ENCODE results near the gene ELMO2.

Gene ELMO2

DNA sequence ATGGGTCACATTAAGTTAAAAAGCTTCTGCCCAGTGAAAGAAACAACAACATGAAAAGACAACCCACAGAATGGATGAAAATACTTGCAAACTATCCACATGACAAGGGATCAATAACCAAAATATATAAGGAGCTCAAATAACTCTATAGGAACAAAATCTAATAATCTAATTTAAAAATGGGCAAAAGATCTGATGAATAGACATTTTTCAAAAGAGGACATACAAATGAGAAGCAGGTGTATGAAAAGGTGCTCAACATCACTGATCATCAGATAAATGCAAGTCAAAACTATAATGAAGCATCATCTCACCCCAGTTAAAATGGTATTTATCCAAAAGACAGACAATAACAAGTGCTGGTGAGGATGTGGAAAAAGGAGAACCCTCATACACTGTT is 21.0 kb upstream of the ELMO2 start:
- no peak for TF ChIP-seq EZH2phosphoT487 (IDR thresholded peaks at IDR 0.05; ENCODE audit: low read length)
- TF ChIP-seq EZH2 (optimal IDR thresholded peaks at IDR 0.05; ENCODE audit: low read depth, low read length), result no peak
- TF ChIP-seq, protein P1, sequence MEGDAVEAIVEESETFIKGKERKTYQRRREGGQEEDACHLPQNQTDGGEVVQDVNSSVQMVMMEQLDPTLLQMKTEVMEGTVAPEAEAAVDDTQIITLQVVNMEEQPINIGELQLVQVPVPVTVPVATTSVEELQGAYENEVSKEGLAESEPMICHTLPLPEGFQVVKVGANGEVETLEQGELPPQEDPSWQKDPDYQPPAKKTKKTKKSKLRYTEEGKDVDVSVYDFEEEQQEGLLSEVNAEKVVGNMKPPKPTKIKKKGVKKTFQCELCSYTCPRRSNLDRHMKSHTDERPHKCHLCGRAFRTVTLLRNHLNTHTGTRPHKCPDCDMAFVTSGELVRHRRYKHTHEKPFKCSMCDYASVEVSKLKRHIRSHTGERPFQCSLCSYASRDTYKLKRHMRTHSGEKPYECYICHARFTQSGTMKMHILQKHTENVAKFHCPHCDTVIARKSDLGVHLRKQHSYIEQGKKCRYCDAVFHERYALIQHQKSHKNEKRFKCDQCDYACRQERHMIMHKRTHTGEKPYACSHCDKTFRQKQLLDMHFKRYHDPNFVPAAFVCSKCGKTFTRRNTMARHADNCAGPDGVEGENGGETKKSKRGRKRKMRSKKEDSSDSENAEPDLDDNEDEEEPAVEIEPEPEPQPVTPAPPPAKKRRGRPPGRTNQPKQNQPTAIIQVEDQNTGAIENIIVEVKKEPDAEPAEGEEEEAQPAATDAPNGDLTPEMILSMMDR (IDR thresholded peaks at IDR 0.05; ENCODE audit: low read length), result no peak
- no peaks in the 10 kb centered on the region for H3K9me3 ChIP-seq (replicated peaks; ENCODE audit: insufficient read depth, low read length)
- no peaks in the 10 kb centered on the region for H3K36me3 ChIP-seq (replicated peaks; ENCODE audit: insufficient read depth, low read length)
- H4K20me1 ChIP-seq (ENCODE audit: insufficient read depth, low read length), result no peaks in the 10 kb centered on the region
- H3F3A ChIP-seq (ENCODE audit: insufficient read depth, low read length), result no peaks in the 10 kb centered on the region
- no peak for DNase-seq
- H3K79me2 ChIP-seq (ENCODE audit: low read length), result no peaks in the 10 kb centered on the region
- no peak overlapping the region for H3K27ac ChIP-seq (ENCODE audit: low read length)
- no peaks in the 10 kb centered on the region for H3K4me1 ChIP-seq (ENCODE audit: low read length)
- H3K4me3 ChIP-seq (ENCODE audit: low read length), result no peak overlapping the region
- no peaks in the 10 kb centered on the region for H3K9me2 ChIP-seq (replicated peaks; ENCODE audit: insufficient read depth, low read length)
- H2AFZ ChIP-seq (ENCODE audit: low read length), result no peak overlapping the region
- H3K9ac ChIP-seq (ENCODE audit: low read length), result no peak overlapping the region
- no peaks in the 10 kb centered on the region for H3K27me3 ChIP-seq (replicated peaks; ENCODE audit: insufficient read depth, low read length)
- H3K4me2 ChIP-seq (ENCODE audit: low read depth, low read length), result no peak overlapping the region

DNA sequence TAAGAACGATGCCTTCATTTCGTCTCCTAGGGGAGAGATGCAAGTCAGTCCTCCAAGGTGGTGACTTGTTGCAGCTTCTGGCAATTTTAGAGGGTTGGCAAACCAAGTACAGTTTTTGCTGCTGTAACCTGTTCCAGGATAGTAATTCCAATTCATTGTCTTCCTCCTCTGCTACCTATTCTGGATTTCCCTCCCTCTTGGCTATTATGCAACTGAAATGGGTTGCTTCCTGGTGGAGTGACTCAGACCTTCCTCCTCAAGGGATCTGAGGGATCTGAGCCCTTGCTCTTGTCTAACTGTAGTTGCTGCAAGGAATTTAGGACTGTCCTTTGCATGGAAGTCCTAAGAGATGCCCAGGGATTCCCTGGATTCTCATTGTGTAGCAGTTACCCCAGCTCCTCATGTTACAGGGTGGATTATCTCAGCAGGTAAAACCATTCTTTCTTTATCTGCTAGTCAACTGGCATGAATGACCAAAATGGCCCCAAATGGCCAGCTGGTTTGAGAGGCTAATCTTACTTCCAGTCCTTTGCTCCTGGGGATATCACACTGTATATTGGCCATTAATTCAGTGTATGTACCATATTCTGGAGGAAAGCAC is 17.6 kb upstream of the ELMO2 start:
- no peaks in the 10 kb centered on the region for H3K79me2 ChIP-seq (ENCODE audit: low read length)
- H2AFZ ChIP-seq (ENCODE audit: low read length), result no peak overlapping the region
- no peak overlapping the region for H3K4me2 ChIP-seq (ENCODE audit: low read depth, low read length)
- H3K9me2 ChIP-seq (replicated peaks; ENCODE audit: insufficient read depth, low read length), result no peaks in the 10 kb centered on the region
- no peaks in the 10 kb centered on the region for H4K20me1 ChIP-seq (ENCODE audit: insufficient read depth, low read length)
- H3K36me3 ChIP-seq (replicated peaks; ENCODE audit: insufficient read depth, low read length), result no peaks in the 10 kb centered on the region
- H3K4me3 ChIP-seq (ENCODE audit: low read length), result no peak overlapping the region
- H3K9me3 ChIP-seq (replicated peaks; ENCODE audit: insufficient read depth, low read length), result no peaks in the 10 kb centered on the region
- no peaks in the 10 kb centered on the region for H3F3A ChIP-seq (ENCODE audit: insufficient read depth, low read length)
- no peak for DNase-seq
- H3K27ac ChIP-seq (ENCODE audit: low read length), result no peak overlapping the region
- H3K4me1 ChIP-seq (ENCODE audit: low read length), result no peaks in the 10 kb centered on the region
- H3K9ac ChIP-seq (ENCODE audit: low read length), result no peak overlapping the region
- TF ChIP-seq EZH2 (optimal IDR thresholded peaks at IDR 0.05; ENCODE audit: low read depth, low read length) (no peak), EZH2phosphoT487 (IDR thresholded peaks at IDR 0.05; ENCODE audit: low read length) (no peak)
- TF ChIP-seq, protein P1 (IDR thresholded peaks at IDR 0.05; ENCODE audit: low read length), result no peak
- no peaks in the 10 kb centered on the region for H3K27me3 ChIP-seq (replicated peaks; ENCODE audit: insufficient read depth, low read length)

DNA sequence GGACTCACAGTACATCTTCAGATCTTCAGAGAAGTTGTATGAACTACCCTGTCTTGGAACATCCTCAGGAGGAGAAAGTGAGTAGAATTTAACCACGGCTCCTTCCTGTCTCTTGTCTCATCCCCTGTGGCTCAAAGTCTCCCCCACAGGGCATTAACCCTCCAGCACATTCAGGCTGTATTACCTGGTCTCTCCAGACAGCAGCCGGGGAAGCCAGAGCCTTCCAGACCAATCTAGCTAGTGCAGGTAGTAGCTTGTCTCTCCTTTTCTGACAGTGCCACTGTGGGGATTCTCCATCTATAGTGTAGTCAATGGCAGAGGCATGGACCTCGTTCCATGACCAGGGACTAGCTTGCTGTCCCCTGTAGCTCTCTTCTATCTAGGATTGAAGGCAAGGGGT is 16.9 kb upstream of the ELMO2 start:
- Histone ChIP-seq H3K27ac (ENCODE audit: low read length) (no peak overlapping the region), H3K9ac (ENCODE audit: low read length) (no peak overlapping the region), H3K36me3 (replicated peaks; ENCODE audit: insufficient read depth, low read length) (no peaks in the 10 kb centered on the region), H3K79me2 (ENCODE audit: low read length) (no peaks in the 10 kb centered on the region), H3F3A (ENCODE audit: insufficient read depth, low read length) (no peaks in the 10 kb centered on the region), H2AFZ (ENCODE audit: low read length) (no peak overlapping the region), H3K4me1 (ENCODE audit: low read length) (no peaks in the 10 kb centered on the region), H3K9me3 (replicated peaks; ENCODE audit: insufficient read depth, low read length) (no peaks in the 10 kb centered on the region), H3K27me3 (replicated peaks; ENCODE audit: insufficient read depth, low read length) (no peaks in the 10 kb centered on the region), H3K4me3 (ENCODE audit: low read length) (no peak overlapping the region), H3K4me2 (ENCODE audit: low read depth, low read length) (no peak overlapping the region), H3K9me2 (replicated peaks; ENCODE audit: insufficient read depth, low read length) (no peaks in the 10 kb centered on the region), H4K20me1 (ENCODE audit: insufficient read depth, low read length) (no peaks in the 10 kb centered on the region)
- TF ChIP-seq EZH2 (optimal IDR thresholded peaks at IDR 0.05; ENCODE audit: low read depth, low read length) (no peak), EZH2phosphoT487 (IDR thresholded peaks at IDR 0.05; ENCODE audit: low read length) (no peak)
- TF ChIP-seq, protein P1 (IDR thresholded peaks at IDR 0.05; ENCODE audit: low read length), result no peak
- DNase-seq, result no peak
